OCI-LY7 (cell line): Measurements from ENCODE around the gene CTCF. TPM values are rescaled to one million over a fixed set of nuclear protein-coding genes. Genes with fewer than 3 reads are reported as not detected.

Source experiments
- BruUV-seq: library from RNA; stranded (reverse); fragments of 400-500 nt; replicated peaks from 2 replicates; lab custom pipeline; 2021; lab: Mats Ljungman, UMichigan
- CTCF ChIA-PET: fragments of 300-600 bp; sonication (Branson Sonifier 250); formaldehyde crosslinking; loops from one replicate; lab custom pipeline; 2022; ENCODE audit warnings: antibody characterized with exemption; ENCODE audit not compliant: unreplicated experiment; lab: Charles Lee
- POLR2A ChIA-PET: fragments of 300-600 bp; sonication (Branson Sonifier 250); formaldehyde crosslinking; loops from one replicate; lab custom pipeline; 2022; ENCODE audit warnings: antibody characterized with exemption; lab: Charles Lee
- DNase-seq: peaks from one replicate; pipeline ENCODE4 v3.0.0-alpha.2; 2015; ENCODE audit warnings: low spot score
- H2AFZ ChIP-seq: fragments of 200-600 bp; sonication (generic), shearing (Covaris generic); 2 replicates; pipeline ENCODE4 v1.6.1; 2014; ENCODE audit warnings: mild to moderate bottlenecking, antibody characterized with exemption, low read length, moderate library complexity
- H3K27ac ChIP-seq: fragments of 200-600 bp; sonication (generic); 2 replicates; pipeline ENCODE4 v1.5.1; 2014; ENCODE audit warnings: mixed run types, low read depth, mild to moderate bottlenecking, moderate library complexity, low read length, inconsistent platforms; ENCODE audit not compliant: poor library complexity, severe bottlenecking
- H3K36me3 ChIP-seq: fragments of 200-600 bp; sonication (generic); 2 replicates; pipeline ENCODE4 v1.6.1; 2014; ENCODE audit warnings: mild to moderate bottlenecking, antibody characterized with exemption, low read length, moderate library complexity, mixed read lengths; ENCODE audit not compliant: insufficient read depth
- H3K4me1 ChIP-seq: fragments of 200-600 bp; sonication (generic); 2 replicates; pipeline ENCODE4 v1.5.1; 2014; ENCODE audit warnings: mild to moderate bottlenecking, low read length; ENCODE audit not compliant: insufficient read depth, poor library complexity, severe bottlenecking
- H3K4me2 ChIP-seq: fragments of 200-600 bp; sonication (generic); 2 replicates; pipeline ENCODE4 v1.6.1; 2014; ENCODE audit warnings: mild to moderate bottlenecking, low read length
- H3K4me3 ChIP-seq: fragments of 200-600 bp; sonication (generic); 2 replicates; pipeline ENCODE4 v1.5.1; 2014; ENCODE audit warnings: mild to moderate bottlenecking, low read depth, low read length; ENCODE audit not compliant: poor library complexity, severe bottlenecking
- H3K79me2 ChIP-seq: fragments of 200-600 bp; sonication (generic); 2 replicates; pipeline ENCODE4 v1.6.1; 2016; ENCODE audit warnings: low read depth, mild to moderate bottlenecking, low read length, moderate library complexity, mixed read lengths; ENCODE audit not compliant: insufficient read depth
- H3K9me2 ChIP-seq: fragments of 200-600 bp; sonication (generic); 2 replicates; pipeline ENCODE4 v1.6.1; 2016; ENCODE audit warnings: mild to moderate bottlenecking, low read length, mixed read lengths; ENCODE audit not compliant: insufficient read depth
- H3K9me3 ChIP-seq: fragments of 200-600 bp; sonication (generic); 2 replicates; pipeline ENCODE4 v1.6.1; 2014; ENCODE audit warnings: mild to moderate bottlenecking, mixed run types, low read length, mixed read lengths
- H4K20me1 ChIP-seq: fragments of 200-600 bp; sonication (generic); 2 replicates; pipeline ENCODE4 v1.6.1; 2014; ENCODE audit warnings: mild to moderate bottlenecking, antibody characterized with exemption, low read length, moderate library complexity, mixed read lengths; ENCODE audit not compliant: insufficient read depth
- EZH2phosphoT487 ChIP-seq: fragments of 200-600 bp; sonication (generic); IDR thresholded peaks from 2 replicates; pipeline ENCODE4 v1.6.1; 2018; ENCODE audit warnings: low read depth, borderline replicate concordance, mild to moderate bottlenecking, mixed run types, antibody characterized with exemption, low read length, moderate library complexity, mixed read lengths
- intact Hi-C: fragments of 100-400 bp; cut with micrococcal nuclease; formaldehyde crosslinking; loops from one replicate; pipeline ENCODE4 v1.10.0; 2022; ENCODE audit not compliant: unreplicated experiment
- total RNA-seq, 2 experiments: library from RNA; depleted of rRNA in 1 of 2; stranded (reverse); fragments of >200 nt in 1 of 2; shearing (Covaris generic) in 1 of 2; gene quantifications; 2 replicates each; pipeline ENCODE4 v1.2.3, GENCODE V29; 2014 to 2022
- TF ChIP-seq, protein P1 (sequence below): fragments of 200-600 bp; sonication (generic); conservative IDR thresholded peaks from 2 replicates; pipeline ENCODE4 v1.5.1; 2014; ENCODE audit warnings: mild to moderate bottlenecking, antibody characterized with exemption, low read length, moderate library complexity, mixed read lengths

The CTCF gene
- total RNA-seq, 2 experiments from 2014 or later, result 70.6 to 83.5 TPM

DNA sequence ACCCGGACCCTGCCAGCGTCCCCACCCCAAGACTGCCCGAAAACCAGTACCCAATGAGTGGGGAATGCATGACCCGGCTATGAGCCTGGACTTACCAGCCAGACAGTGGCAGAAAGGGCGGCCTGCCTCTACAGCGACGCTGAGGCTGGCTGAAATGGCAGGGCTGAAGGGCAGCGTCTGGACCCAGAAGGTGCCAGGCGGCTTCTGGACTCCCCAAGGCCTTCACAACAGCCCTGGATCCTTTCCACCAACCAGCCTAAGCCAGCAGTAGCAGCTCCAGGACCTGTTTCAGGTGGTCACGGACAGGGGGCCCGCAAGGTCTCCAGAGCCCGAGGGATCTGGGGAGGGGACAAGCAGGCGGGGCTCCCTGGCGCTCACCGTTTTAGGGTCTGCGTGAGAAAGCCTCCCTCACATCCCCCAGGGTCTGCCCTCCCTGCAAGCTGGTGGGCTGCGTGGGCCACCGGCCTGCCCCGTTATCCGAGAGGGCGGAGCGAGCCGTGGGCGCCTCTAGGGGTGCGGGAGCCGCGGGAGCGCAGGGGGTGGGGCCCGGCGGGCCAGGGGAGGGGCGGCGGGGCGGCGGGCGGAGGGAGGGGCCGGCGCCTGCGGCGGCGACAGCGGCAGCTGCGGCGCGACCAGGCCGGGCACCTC is 34.0 kb upstream of the CTCF start, which contains the start of gene RIPOR1:
RIPOR1 (plus strand) TSS at position 608 of the 648 bp plus-strand sequence. CDS start 9,618 bp downstream, outside the sequence.
- no peaks in the 10 kb centered on the region for H3K36me3 ChIP-seq
- peak within 1 kb of the TSS; percentile 61; the same call in 1 of the 2 replicates for H3K4me2 ChIP-seq
- TF ChIP-seq EZH2phosphoT487, result no peak
- TF ChIP-seq, protein P1, sequence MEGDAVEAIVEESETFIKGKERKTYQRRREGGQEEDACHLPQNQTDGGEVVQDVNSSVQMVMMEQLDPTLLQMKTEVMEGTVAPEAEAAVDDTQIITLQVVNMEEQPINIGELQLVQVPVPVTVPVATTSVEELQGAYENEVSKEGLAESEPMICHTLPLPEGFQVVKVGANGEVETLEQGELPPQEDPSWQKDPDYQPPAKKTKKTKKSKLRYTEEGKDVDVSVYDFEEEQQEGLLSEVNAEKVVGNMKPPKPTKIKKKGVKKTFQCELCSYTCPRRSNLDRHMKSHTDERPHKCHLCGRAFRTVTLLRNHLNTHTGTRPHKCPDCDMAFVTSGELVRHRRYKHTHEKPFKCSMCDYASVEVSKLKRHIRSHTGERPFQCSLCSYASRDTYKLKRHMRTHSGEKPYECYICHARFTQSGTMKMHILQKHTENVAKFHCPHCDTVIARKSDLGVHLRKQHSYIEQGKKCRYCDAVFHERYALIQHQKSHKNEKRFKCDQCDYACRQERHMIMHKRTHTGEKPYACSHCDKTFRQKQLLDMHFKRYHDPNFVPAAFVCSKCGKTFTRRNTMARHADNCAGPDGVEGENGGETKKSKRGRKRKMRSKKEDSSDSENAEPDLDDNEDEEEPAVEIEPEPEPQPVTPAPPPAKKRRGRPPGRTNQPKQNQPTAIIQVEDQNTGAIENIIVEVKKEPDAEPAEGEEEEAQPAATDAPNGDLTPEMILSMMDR, result no peak
- H3K79me2 ChIP-seq, result no peaks in the 10 kb centered on the region
- intact Hi-C loops, result no loop called here
- DNase-seq, result peak; percentile 1
- ChIA-PET POLR2A (interaction anchor here (0.7 kb wide), 1 partner anchor 117 kb away, joined by 3 read pairs; the partner anchor contains the start of gene CARMIL2), CTCF (no interaction called here)
- no peak within 1 kb of the TSS for H3K4me3 ChIP-seq
- no TSS peak for BruUV-seq
- H3K9me2 ChIP-seq, result no peaks in the 10 kb centered on the region
- no peak within 1 kb of the TSS for H2AFZ ChIP-seq
- no peaks in the 10 kb centered on the region for H3K9me3 ChIP-seq
- H3K27ac ChIP-seq, result no peak within 1 kb of the TSS
- H3K4me1 ChIP-seq, result peaks cover 43% of the 10 kb centered on the region
- H4K20me1 ChIP-seq, result no peaks in the 10 kb centered on the region

DNA sequence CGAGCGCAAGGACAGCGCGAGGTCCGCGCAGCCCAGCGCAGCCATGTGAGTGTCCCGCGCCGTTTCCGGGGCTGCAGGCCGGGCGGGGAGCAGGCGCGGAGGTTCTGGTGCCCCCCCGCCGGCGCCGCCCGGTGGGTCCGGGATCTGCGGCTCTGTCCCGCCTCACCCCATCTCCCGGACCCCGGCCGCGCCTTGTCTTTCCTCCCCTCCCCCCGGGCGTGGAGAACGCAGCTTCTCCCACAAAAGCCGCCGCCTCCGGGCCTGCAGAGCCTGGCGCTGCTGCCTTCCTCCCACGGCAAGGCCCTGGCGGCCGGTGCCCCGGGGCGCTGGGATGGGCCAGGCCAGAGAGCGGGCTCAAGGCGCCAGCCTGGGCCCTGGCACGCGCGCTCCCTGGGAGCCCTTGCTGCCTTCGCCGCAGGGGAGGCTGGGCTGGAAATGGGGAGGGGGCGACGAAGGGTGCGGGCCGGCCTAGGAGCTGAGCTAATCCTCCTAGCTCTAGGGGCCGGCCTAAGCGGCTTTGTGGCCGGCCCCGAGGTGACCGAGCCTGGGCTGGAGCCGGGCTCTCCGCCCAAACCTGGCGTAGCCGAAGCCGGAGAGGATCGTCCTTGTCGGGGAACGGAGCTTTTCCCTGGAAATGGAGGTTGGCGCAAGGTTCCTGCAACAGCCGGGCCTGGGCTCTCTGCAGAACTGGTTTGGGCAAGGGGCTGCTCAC is 33.3 kb upstream of the CTCF start:
- no peaks in the 10 kb centered on the region for H3K9me3 ChIP-seq
- ChIA-PET CTCF (interaction anchor here (0.6 kb wide), 1 partner anchor 8 kb away, joined by 5 read pairs; no protein-coding TSS in a partner anchor), POLR2A (interaction anchor here (0.7 kb wide), 1 partner anchor 116 kb away, joined by 3 read pairs; the partner anchor contains the start of gene CARMIL2)
- no peaks in the 10 kb centered on the region for H3K79me2 ChIP-seq
- intact Hi-C loops, result no loop called here
- TF ChIP-seq, protein P1, result no peak
- no peak; the same call in 1 of the 2 replicates for TF ChIP-seq EZH2phosphoT487
- H3K27ac ChIP-seq, result no peak overlapping the region
- H3K4me2 ChIP-seq, result peak overlapping the region; percentile 61; the same call in 1 of the 2 replicates
- no peak overlapping the region for H3K4me3 ChIP-seq
- H3K9me2 ChIP-seq, result no peaks in the 10 kb centered on the region
- H2AFZ ChIP-seq, result no peak overlapping the region
- no TSS peak for BruUV-seq
- H3K4me1 ChIP-seq, result peaks cover 43% of the 10 kb centered on the region
- DNase-seq, result peak; percentile 17
- no peaks in the 10 kb centered on the region for H4K20me1 ChIP-seq
- no peaks in the 10 kb centered on the region for H3K36me3 ChIP-seq
